Glutamatergic neuron (in vitro differentiated cells): ENCODE results near the gene TCTN1. TPM values are rescaled to one million over a fixed set of nuclear protein-coding genes. Genes with fewer than 3 reads are reported as not detected.
A peak's percentile ranks its signal among the peaks of the same experiment; 100 is the strongest.

Source experiments
- DNase-seq: peaks from one replicate; pipeline ENCODE4 v3.0.0; 2022
- H3K27ac Mint-ChIP-seq: one replicate; pipeline ENCODE4 v1.8.0; 2020; ENCODE audit warnings: mild to moderate bottlenecking, mixed read lengths, inconsistent platforms; ENCODE audit not compliant: unreplicated experiment
- H3K27me3 Mint-ChIP-seq: one replicate; pipeline ENCODE4 v1.8.0; 2020; ENCODE audit warnings: mild to moderate bottlenecking, moderate library complexity, mixed read lengths, inconsistent platforms; ENCODE audit not compliant: unreplicated experiment
- H3K36me3 Mint-ChIP-seq: one replicate; pipeline ENCODE4 v1.8.0; 2020; ENCODE audit warnings: mild to moderate bottlenecking, mixed read lengths, inconsistent platforms; ENCODE audit not compliant: unreplicated experiment
- H3K4me1 Mint-ChIP-seq: one replicate; pipeline ENCODE4 v1.8.0; 2020; ENCODE audit warnings: mild to moderate bottlenecking, low read depth, mixed read lengths, inconsistent platforms; ENCODE audit not compliant: unreplicated experiment
- H3K4me3 Mint-ChIP-seq: one replicate; pipeline ENCODE4 v1.8.0; 2020; ENCODE audit warnings: mild to moderate bottlenecking, mixed read lengths, inconsistent platforms; ENCODE audit not compliant: unreplicated experiment
- H3K9me3 Mint-ChIP-seq: one replicate; pipeline ENCODE4 v1.8.0; 2020; ENCODE audit warnings: mild to moderate bottlenecking, moderate library complexity, mixed read lengths, inconsistent platforms; ENCODE audit not compliant: unreplicated experiment
- CTCF ChIP-seq: fragments of 200-600 bp; sonication (generic); IDR thresholded peaks from one replicate; pipeline ENCODE4 v1.5.0; 2021; ENCODE audit not compliant: partially characterized antibody, unreplicated experiment
- total RNA-seq: library from RNA; stranded (reverse); fragmentation: NEBNext Ultra II Directional; extraction: Animal tissue kit (Norgen Biotek cat#: 25700); gene quantifications from one replicate; pipeline ENCODE4 v1.2.1, GENCODE V29; 2021; ENCODE audit not compliant: unreplicated experiment

The TCTN1 gene
- total RNA-seq, 1 donor from 2014 or later: 21.8 TPM

GRCh38 chr12:110656071-110656655 is 42.2 kb downstream of the TCTN1 start:
- no peak for TF ChIP-seq CTCF
- Mint-ChIP-seq H3K4me3 (peak overlapping the region; percentile 75), H3K9me3 (peaks cover 8% of the 10 kb centered on the region), H3K36me3 (no peaks in the 10 kb centered on the region), H3K27ac (peak overlapping the region; percentile 96), H3K4me1 (peaks cover 22% of the 10 kb centered on the region), H3K27me3 (peaks cover 5% of the 10 kb centered on the region)
- DNase-seq: peak; percentile 45

GRCh38 chr12:110657747-110658146 is 43.8 kb downstream of the TCTN1 start:
- Mint-ChIP-seq H3K9me3 (peaks cover 8% of the 10 kb centered on the region), H3K27ac (peak overlapping the region; percentile 59), H3K36me3 (no peaks in the 10 kb centered on the region), H3K4me3 (no peak overlapping the region), H3K4me1 (peaks cover 22% of the 10 kb centered on the region), H3K27me3 (peaks cover 5% of the 10 kb centered on the region)
- no peak for DNase-seq
- TF ChIP-seq CTCF: no peak

DNA sequence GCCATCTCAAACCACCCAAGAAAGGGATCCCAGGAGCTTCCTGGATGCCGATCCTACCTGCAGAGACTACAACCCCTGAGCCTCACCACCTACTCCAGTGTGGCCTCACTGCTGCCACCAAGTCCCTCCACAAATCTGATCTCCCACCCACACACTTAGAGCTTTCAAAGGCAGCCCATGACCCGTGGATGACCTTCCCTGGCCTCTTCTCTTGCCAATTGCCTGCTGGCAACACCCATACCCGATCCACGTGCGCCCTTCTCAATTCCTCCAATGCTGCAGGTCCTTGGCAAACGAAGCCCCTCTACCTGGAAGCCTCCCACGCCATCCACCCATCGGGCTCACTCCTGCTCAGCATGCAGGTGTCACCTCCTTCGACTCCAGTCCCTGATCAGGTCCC is 44.3 kb downstream of the TCTN1 start:
- peaks cover 22% of the 10 kb centered on the region for H3K4me1 Mint-ChIP-seq

GRCh38 chr12:110658878-110659277 is 44.9 kb downstream of the TCTN1 start:
- H3K4me1 Mint-ChIP-seq: peaks cover 22% of the 10 kb centered on the region
- TF ChIP-seq CTCF: no peak
- H3K36me3 Mint-ChIP-seq: no peaks in the 10 kb centered on the region
- H3K4me3 Mint-ChIP-seq: no peak overlapping the region
- no peak for DNase-seq
- peaks cover 5% of the 10 kb centered on the region for H3K27me3 Mint-ChIP-seq
- no peak overlapping the region for H3K27ac Mint-ChIP-seq
- H3K9me3 Mint-ChIP-seq: peaks cover 8% of the 10 kb centered on the region

More for the DNA sequence above, 44.3 kb downstream of the TCTN1 start:
- Mint-ChIP-seq H3K27ac (no peak overlapping the region), H3K36me3 (no peaks in the 10 kb centered on the region), H3K27me3 (peaks cover 5% of the 10 kb centered on the region), H3K9me3 (peaks cover 8% of the 10 kb centered on the region), H3K4me3 (no peak overlapping the region)
- no peak for DNase-seq
- no peak for TF ChIP-seq CTCF

DNA sequence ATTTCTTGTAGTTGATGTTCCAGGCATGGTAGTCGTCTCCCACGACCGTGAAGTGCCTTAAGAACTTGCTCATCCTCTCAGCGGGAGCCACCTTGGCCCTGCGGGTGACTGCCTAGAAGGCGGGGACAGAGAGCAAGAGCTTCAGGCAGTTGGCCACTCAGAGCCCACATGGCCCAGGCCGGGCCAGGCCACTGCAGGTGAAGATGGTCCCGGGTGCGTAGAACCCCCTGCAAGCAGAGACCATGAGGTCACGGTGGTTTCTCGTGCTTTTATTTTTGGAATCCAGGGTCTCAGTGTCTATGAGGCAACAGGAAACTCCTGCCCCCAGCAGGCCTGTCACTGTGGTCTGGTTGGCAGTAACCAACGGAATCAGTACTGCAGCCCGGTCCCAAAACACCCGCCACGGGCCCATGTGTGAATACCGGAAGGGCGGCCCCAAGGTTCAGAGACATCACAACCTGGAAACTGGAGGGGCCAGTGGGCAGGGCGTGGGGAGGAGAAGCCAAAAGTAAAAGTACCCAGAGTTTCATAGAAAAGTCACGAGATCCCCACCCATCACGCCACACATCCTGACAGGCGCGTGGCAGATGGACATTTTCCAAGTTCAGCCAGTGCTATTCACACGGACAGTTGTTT is 47.5 kb downstream of the TCTN1 start:
- H3K9me3 Mint-ChIP-seq: peaks cover 8% of the 10 kb centered on the region
- H3K27ac Mint-ChIP-seq: no peak overlapping the region
- TF ChIP-seq CTCF: no peak
- H3K4me3 Mint-ChIP-seq: no peak overlapping the region
- H3K27me3 Mint-ChIP-seq: no peaks in the 10 kb centered on the region
- peaks cover 18% of the 10 kb centered on the region for H3K36me3 Mint-ChIP-seq
- peaks cover 9% of the 10 kb centered on the region for H3K4me1 Mint-ChIP-seq
- DNase-seq: no peak
